KOPT-K1 (cell line): Measurements from ENCODE around the gene NMRK1.
A peak's percentile ranks its signal among the peaks of the same experiment; 100 is the strongest.

ENCODE experiments used
- H3K27ac ChIP-seq: fragments of 200-600 bp; sonication (generic); 2 replicates; pipeline ENCODE4 v1.5.1; 2016; ENCODE audit warnings: antibody characterized with exemption, mild to moderate bottlenecking, low read depth, low read length; ENCODE audit not compliant: poor library complexity, severe bottlenecking
- H3K36me3 ChIP-seq: fragments of 200-600 bp; sonication (generic); 2 replicates; pipeline ENCODE4 v1.5.1; 2017; ENCODE audit warnings: antibody characterized with exemption, mild to moderate bottlenecking, low read length, moderate library complexity; ENCODE audit not compliant: insufficient read depth
- H3K9me3 ChIP-seq: fragments of 200-600 bp; sonication (generic); 2 replicates; pipeline ENCODE4 v1.5.1; 2017; ENCODE audit warnings: antibody characterized with exemption, low read length, mild to moderate bottlenecking; ENCODE audit not compliant: insufficient read depth, poor library complexity, severe bottlenecking

The NMRK1 gene

GRCh38 chr9:75087824-75088645, at the start of gene NMRK1, which contains the start of gene OSTF1:
Gene NMRK1, minus strand, starts transcription at chr9:75088155. Its CDS starts 5,040 bp downstream, at chr9:75083115.
Gene OSTF1, plus strand, starts transcription at chr9:75088514. Its CDS starts 179 bp downstream, at chr9:75088693.
- no peaks in the 10 kb centered on the region for H3K9me3 ChIP-seq
- H3K36me3 ChIP-seq = no peaks in the 10 kb centered on the region
- peak within 1 kb of the TSS; percentile 77 for H3K27ac ChIP-seq

- Histone ChIP-seq H3K27ac (no peak overlapping the region), H3K36me3 (peaks cover 79% of the 10 kb centered on the region), H3K9me3 (no peaks in the 10 kb centered on the region)
Observed at GRCh38 chr9:75134495-75134894, 46.5 kb upstream of the NMRK1 start.

GRCh38 chr9:75133396-75133795, 45.4 kb upstream of the NMRK1 start:
- peaks cover 86% of the 10 kb centered on the region for H3K36me3 ChIP-seq

GRCh38 chr9:75132244-75132643, 44.3 kb upstream of the NMRK1 start:
- H3K36me3 ChIP-seq = peaks cover 79% of the 10 kb centered on the region
- H3K9me3 ChIP-seq = no peaks in the 10 kb centered on the region
- no peak overlapping the region for H3K27ac ChIP-seq

More at GRCh38 chr9:75133396-75133795, 45.4 kb upstream of the NMRK1 start:
- H3K9me3 ChIP-seq = no peaks in the 10 kb centered on the region
- no peak overlapping the region for H3K27ac ChIP-seq

- H3K27ac ChIP-seq = no peak overlapping the region
- H3K9me3 ChIP-seq = no peaks in the 10 kb centered on the region
- H3K36me3 ChIP-seq = peaks cover 73% of the 10 kb centered on the region
Observed at GRCh38 chr9:75131700-75132099, 43.7 kb upstream of the NMRK1 start.

GRCh38 chr9:75130621-75131230, 42.8 kb upstream of the NMRK1 start:
- Histone ChIP-seq H3K9me3 (no peaks in the 10 kb centered on the region), H3K27ac (no peak overlapping the region)

GRCh38 chr9:75130172-75130571, 42.2 kb upstream of the NMRK1 start:
- Histone ChIP-seq H3K36me3 (peaks cover 58% of the 10 kb centered on the region), H3K27ac (no peak overlapping the region), H3K9me3 (no peaks in the 10 kb centered on the region)

More at GRCh38 chr9:75130621-75131230, 42.8 kb upstream of the NMRK1 start:
- H3K36me3 ChIP-seq = peaks cover 64% of the 10 kb centered on the region

GRCh38 chr9:75128535-75128934, 40.6 kb upstream of the NMRK1 start:
- Histone ChIP-seq H3K36me3 (peaks cover 44% of the 10 kb centered on the region), H3K9me3 (no peaks in the 10 kb centered on the region), H3K27ac (no peak overlapping the region)

- Histone ChIP-seq H3K36me3 (peaks cover 30% of the 10 kb centered on the region), H3K27ac (no peak overlapping the region), H3K9me3 (peaks cover 4% of the 10 kb centered on the region)
Observed at GRCh38 chr9:75123696-75124095, 35.7 kb upstream of the NMRK1 start.

- Histone ChIP-seq H3K27ac (no peak overlapping the region), H3K36me3 (peaks cover 41% of the 10 kb centered on the region), H3K9me3 (peaks cover 15% of the 10 kb centered on the region)
Observed at GRCh38 chr9:75121914-75122558, 34.1 kb upstream of the NMRK1 start.

GRCh38 chr9:75120686-75121085, 32.7 kb upstream of the NMRK1 start:
- no peak overlapping the region for H3K27ac ChIP-seq
- peaks cover 15% of the 10 kb centered on the region for H3K9me3 ChIP-seq
- peaks cover 41% of the 10 kb centered on the region for H3K36me3 ChIP-seq

- peaks cover 15% of the 10 kb centered on the region for H3K9me3 ChIP-seq
- H3K36me3 ChIP-seq = peaks cover 41% of the 10 kb centered on the region
- H3K27ac ChIP-seq = no peak overlapping the region
Observed at GRCh38 chr9:75117564-75117963, 29.6 kb upstream of the NMRK1 start.

GRCh38 chr9:75116306-75116705, 28.4 kb upstream of the NMRK1 start:
- peaks cover 34% of the 10 kb centered on the region for H3K36me3 ChIP-seq

GRCh38 chr9:75112789-75113188, 24.8 kb upstream of the NMRK1 start:
- Histone ChIP-seq H3K27ac (no peak overlapping the region), H3K36me3 (peaks cover 3% of the 10 kb centered on the region), H3K9me3 (peaks cover 4% of the 10 kb centered on the region)

More at GRCh38 chr9:75116306-75116705, 28.4 kb upstream of the NMRK1 start:
- H3K27ac ChIP-seq = no peak overlapping the region
- peaks cover 15% of the 10 kb centered on the region for H3K9me3 ChIP-seq

- Histone ChIP-seq H3K27ac (no peak overlapping the region), H3K9me3 (no peaks in the 10 kb centered on the region), H3K36me3 (no peaks in the 10 kb centered on the region)
Observed at GRCh38 chr9:75111019-75111622, 23.2 kb upstream of the NMRK1 start.
